ENCODE results near the gene MT1HL1. TPM values are rescaled to one million over a fixed set of nuclear protein-coding genes. Genes with fewer than 3 reads are reported as not detected.

MT1HL1 gene
- total RNA-seq, 2 donors from 2014 or later: not detected

GRCh38 chr1:237040823-237041222, 36.6 kb upstream of the MT1HL1 start:
- TF ChIP-seq, protein P1, sequence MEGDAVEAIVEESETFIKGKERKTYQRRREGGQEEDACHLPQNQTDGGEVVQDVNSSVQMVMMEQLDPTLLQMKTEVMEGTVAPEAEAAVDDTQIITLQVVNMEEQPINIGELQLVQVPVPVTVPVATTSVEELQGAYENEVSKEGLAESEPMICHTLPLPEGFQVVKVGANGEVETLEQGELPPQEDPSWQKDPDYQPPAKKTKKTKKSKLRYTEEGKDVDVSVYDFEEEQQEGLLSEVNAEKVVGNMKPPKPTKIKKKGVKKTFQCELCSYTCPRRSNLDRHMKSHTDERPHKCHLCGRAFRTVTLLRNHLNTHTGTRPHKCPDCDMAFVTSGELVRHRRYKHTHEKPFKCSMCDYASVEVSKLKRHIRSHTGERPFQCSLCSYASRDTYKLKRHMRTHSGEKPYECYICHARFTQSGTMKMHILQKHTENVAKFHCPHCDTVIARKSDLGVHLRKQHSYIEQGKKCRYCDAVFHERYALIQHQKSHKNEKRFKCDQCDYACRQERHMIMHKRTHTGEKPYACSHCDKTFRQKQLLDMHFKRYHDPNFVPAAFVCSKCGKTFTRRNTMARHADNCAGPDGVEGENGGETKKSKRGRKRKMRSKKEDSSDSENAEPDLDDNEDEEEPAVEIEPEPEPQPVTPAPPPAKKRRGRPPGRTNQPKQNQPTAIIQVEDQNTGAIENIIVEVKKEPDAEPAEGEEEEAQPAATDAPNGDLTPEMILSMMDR (IDR thresholded peaks at IDR 0.05): no peak
- Histone ChIP-seq H3K27me3 (peaks cover 24% of the 10 kb centered on the region), H3K9me3 (no peaks in the 10 kb centered on the region), H3K9ac (ENCODE audit: low read depth in 2 of 2, low read length in 2 of 2) (no peak overlapping the region), H3K27ac (no peak overlapping the region), H3K4me1 (no peaks in the 10 kb centered on the region), H3K36me3 (no peaks in the 10 kb centered on the region), H3K4me3 (no peak overlapping the region)
- intact Hi-C loops (cut with DNase I): loop anchor here (10.0 kb wide), 1 partner anchor 344 kb away; no protein-coding TSS in a partner anchor
- no peak for DNase-seq

- no peaks in the 10 kb centered on the region for H3K4me1 ChIP-seq
- no peak for DNase-seq
- intact Hi-C loops (cut with DNase I): no loop called here
Measured at GRCh38 chr1:237038211-237038610, 34.0 kb upstream of the MT1HL1 start.

GRCh38 chr1:237035759-237036158, 31.5 kb upstream of the MT1HL1 start:
- no peaks in the 10 kb centered on the region for H3K4me1 ChIP-seq
- no peak for DNase-seq
- no peak overlapping the region for H3K4me3 ChIP-seq
- H3K9me3 ChIP-seq: no peaks in the 10 kb centered on the region
- no peaks in the 10 kb centered on the region for H3K36me3 ChIP-seq
- H3K27me3 ChIP-seq: no peaks in the 10 kb centered on the region
- TF ChIP-seq, protein P1 (IDR thresholded peaks at IDR 0.05): no peak
- no peak overlapping the region for H3K9ac ChIP-seq (ENCODE audit: low read depth in 2 of 2, low read length in 2 of 2)
- intact Hi-C loops (cut with DNase I): no loop called here
- H3K27ac ChIP-seq: no peak overlapping the region

More at GRCh38 chr1:237038211-237038610, 34.0 kb upstream of the MT1HL1 start:
- H3K4me3 ChIP-seq: no peak overlapping the region
- TF ChIP-seq, protein P1 (IDR thresholded peaks at IDR 0.05): no peak
- peaks cover 20% of the 10 kb centered on the region for H3K27me3 ChIP-seq
- no peaks in the 10 kb centered on the region for H3K9me3 ChIP-seq
- no peaks in the 10 kb centered on the region for H3K36me3 ChIP-seq
- H3K9ac ChIP-seq (ENCODE audit: low read depth in 2 of 2, low read length in 2 of 2): no peak overlapping the region
- no peak overlapping the region for H3K27ac ChIP-seq

DNA sequence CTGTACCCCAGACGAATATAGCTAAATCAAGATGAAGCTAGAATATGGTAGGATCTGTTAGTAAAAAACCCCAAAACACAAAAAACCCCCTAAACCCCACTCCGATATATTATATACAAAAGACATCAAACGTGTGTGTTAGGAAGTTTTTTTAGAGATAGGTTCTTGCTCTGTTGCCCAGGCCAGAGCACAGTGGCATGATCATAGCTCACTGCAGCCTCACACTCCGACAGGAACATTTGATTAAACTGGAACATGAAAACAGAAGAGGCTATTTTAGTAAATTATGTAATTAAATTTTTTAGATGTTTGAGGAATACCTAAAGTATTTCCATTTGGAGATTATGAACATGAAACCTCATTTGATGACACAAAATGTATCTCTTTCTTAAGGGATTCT, 29.6 kb upstream of the MT1HL1 start:
- Histone ChIP-seq H3K27me3 (no peaks in the 10 kb centered on the region), H3K4me1 (no peaks in the 10 kb centered on the region), H3K36me3 (no peaks in the 10 kb centered on the region), H3K4me3 (no peak overlapping the region), H3K9ac (ENCODE audit: low read depth in 2 of 2, low read length in 2 of 2) (no peak overlapping the region), H3K27ac (no peak overlapping the region), H3K9me3 (no peaks in the 10 kb centered on the region)
- no peak for DNase-seq
- intact Hi-C loops (cut with DNase I): no loop called here
- TF ChIP-seq, protein P1 (IDR thresholded peaks at IDR 0.05): no peak

GRCh38 chr1:237033061-237033460, 28.8 kb upstream of the MT1HL1 start:
- intact Hi-C loops (cut with DNase I): no loop called here

More at GRCh38 chr1:237033061-237033460, 28.8 kb upstream of the MT1HL1 start:
- DNase-seq: no peak
- Histone ChIP-seq H3K4me3 (no peak overlapping the region), H3K27ac (no peak overlapping the region), H3K27me3 (no peaks in the 10 kb centered on the region), H3K4me1 (no peaks in the 10 kb centered on the region), H3K9me3 (no peaks in the 10 kb centered on the region), H3K9ac (ENCODE audit: low read depth in 2 of 2, low read length in 2 of 2) (no peak overlapping the region), H3K36me3 (no peaks in the 10 kb centered on the region)
- TF ChIP-seq, protein P1 (IDR thresholded peaks at IDR 0.05): no peak
